Measurements from ENCODE around the gene SCUBE1.

The SCUBE1 gene

DNA sequence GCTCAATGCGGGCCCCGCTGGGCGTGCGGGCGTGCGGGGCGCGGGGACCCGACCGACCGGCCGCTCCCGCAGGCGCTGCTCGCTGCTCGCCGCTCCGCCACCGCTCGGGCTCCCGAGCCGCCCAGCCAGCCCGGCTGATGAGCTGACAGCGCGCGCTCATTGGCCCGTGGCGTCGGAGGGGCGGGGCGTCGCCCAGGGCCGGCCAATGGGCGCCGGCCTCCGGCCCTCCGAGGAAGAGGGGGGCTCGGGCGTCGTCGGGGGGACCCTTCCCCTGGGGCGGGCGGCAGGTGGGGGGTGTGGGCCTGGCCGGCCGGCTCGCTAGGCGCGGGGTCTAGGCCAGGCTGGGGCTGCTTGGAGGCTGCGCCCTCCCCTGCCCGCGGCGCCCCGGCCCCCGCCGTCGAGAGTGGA lies at the start of gene SCUBE1:
TSS of gene SCUBE1 (minus strand) at position 111 of the 408 bp plus-strand sequence. CDS start 111 bp downstream, outside the sequence.
- TF ChIP-seq ZBTB7A (IDR thresholded peaks at IDR 0.05; ENCODE audit: low read depth) (0 out of 2 replicates have a peak, but pooled peaks have one; percentile 40), YY1 (IDR thresholded peaks at IDR 0.05; ENCODE audit: low read depth) (no peak)

DNA sequence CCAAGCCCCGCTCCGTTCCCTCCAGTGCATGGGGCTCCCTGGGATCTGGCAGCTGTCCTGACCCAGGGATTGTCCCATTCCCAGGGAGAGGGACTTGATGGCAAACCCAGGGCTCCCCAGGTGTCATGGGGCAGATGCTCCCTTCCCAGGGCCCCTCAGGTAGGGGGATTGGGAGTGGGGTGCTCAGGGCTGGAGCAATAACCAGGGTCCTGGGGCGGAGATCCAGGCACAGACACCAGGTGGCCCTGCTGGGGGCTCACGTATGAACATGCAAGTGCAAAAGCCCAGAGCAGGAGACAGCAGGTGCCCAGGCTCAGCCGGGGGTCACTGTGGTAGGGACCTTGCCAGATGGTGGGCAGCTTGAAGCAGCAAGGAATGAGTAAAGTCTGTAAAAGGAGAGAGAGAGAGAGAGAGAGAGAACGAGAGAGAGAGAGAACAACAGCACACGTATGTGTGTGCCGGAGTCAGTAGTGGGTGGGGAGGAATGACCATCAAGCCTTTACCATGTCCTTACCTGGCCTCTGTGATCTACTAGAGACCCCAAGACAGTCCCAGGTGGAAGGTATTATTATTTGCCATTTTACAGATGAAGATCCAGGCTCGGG lies 49.3 kb upstream of the SCUBE1 start:
- no peak for TF ChIP-seq ZBTB7A (IDR thresholded peaks at IDR 0.05; ENCODE audit: low read depth)
- TF ChIP-seq NFIC (IDR thresholded peaks at IDR 0.05), result no peak
- TF ChIP-seq YY1 (IDR thresholded peaks at IDR 0.05; ENCODE audit: low read depth), result no peak
- TF ChIP-seq, protein P1, sequence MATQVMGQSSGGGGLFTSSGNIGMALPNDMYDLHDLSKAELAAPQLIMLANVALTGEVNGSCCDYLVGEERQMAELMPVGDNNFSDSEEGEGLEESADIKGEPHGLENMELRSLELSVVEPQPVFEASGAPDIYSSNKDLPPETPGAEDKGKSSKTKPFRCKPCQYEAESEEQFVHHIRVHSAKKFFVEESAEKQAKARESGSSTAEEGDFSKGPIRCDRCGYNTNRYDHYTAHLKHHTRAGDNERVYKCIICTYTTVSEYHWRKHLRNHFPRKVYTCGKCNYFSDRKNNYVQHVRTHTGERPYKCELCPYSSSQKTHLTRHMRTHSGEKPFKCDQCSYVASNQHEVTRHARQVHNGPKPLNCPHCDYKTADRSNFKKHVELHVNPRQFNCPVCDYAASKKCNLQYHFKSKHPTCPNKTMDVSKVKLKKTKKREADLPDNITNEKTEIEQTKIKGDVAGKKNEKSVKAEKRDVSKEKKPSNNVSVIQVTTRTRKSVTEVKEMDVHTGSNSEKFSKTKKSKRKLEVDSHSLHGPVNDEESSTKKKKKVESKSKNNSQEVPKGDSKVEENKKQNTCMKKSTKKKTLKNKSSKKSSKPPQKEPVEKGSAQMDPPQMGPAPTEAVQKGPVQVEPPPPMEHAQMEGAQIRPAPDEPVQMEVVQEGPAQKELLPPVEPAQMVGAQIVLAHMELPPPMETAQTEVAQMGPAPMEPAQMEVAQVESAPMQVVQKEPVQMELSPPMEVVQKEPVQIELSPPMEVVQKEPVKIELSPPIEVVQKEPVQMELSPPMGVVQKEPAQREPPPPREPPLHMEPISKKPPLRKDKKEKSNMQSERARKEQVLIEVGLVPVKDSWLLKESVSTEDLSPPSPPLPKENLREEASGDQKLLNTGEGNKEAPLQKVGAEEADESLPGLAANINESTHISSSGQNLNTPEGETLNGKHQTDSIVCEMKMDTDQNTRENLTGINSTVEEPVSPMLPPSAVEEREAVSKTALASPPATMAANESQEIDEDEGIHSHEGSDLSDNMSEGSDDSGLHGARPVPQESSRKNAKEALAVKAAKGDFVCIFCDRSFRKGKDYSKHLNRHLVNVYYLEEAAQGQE (IDR thresholded peaks at IDR 0.05; ENCODE audit: low read depth), result no peak
- no peak for TF ChIP-seq EP300 (IDR thresholded peaks at IDR 0.05; ENCODE audit: borderline replicate concordance)

DNA sequence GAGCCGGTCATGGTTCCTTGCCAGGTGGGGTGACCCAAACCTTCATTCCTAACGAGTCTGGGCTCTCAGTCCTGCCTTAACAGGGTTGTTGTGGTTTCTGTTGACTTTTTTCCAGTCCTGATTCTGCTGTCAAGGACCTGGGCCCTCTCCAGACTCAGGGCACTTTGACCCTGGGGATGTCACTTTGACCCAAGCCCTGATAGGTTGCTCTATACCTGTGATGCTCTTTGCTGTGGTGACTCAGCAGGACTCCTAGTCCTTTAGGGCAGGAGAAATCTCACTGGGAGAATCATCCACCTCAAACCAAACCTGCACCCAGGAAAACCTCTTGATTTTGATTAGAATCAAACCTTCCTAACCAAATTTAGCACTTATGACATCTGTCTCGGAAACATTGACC lies 48.1 kb upstream of the SCUBE1 start:
- TF ChIP-seq, protein P2, sequence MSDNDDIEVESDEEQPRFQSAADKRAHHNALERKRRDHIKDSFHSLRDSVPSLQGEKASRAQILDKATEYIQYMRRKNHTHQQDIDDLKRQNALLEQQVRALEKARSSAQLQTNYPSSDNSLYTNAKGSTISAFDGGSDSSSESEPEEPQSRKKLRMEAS (IDR thresholded peaks at IDR 0.05), result no peak
- TF ChIP-seq FOXM1 (IDR thresholded peaks at IDR 0.05; ENCODE audit: borderline replicate concordance, low read depth), result no peak
- no peak for TF ChIP-seq NFIC (IDR thresholded peaks at IDR 0.05)
- TF ChIP-seq TAF1 (IDR thresholded peaks at IDR 0.05; ENCODE audit: low read depth), result no peak
- no peak for TF ChIP-seq EGR1 (IDR thresholded peaks at IDR 0.05)
- TF ChIP-seq EP300 (IDR thresholded peaks at IDR 0.05; ENCODE audit: borderline replicate concordance), result no peak
- TF ChIP-seq, protein P1 (IDR thresholded peaks at IDR 0.05; ENCODE audit: low read depth), result no peak
- no peak for TF ChIP-seq ZBTB7A (IDR thresholded peaks at IDR 0.05; ENCODE audit: low read depth)
- TF ChIP-seq YY1 (IDR thresholded peaks at IDR 0.05; ENCODE audit: low read depth), result no peak
- TF ChIP-seq TCF12 (IDR thresholded peaks at IDR 0.05; ENCODE audit: low read depth), result no peak
- TF ChIP-seq RAD21 (IDR thresholded peaks at IDR 0.05; ENCODE audit: low read depth), result no peak
- no peak for TF ChIP-seq CREB1 (IDR thresholded peaks at IDR 0.05; ENCODE audit: low read depth)
- TF ChIP-seq, protein P3, sequence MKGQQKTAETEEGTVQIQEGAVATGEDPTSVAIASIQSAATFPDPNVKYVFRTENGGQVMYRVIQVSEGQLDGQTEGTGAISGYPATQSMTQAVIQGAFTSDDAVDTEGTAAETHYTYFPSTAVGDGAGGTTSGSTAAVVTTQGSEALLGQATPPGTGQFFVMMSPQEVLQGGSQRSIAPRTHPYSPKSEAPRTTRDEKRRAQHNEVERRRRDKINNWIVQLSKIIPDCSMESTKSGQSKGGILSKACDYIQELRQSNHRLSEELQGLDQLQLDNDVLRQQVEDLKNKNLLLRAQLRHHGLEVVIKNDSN (IDR thresholded peaks at IDR 0.05), result no peak
- no peak for TF ChIP-seq CEBPB (IDR thresholded peaks at IDR 0.05)
- TF ChIP-seq TEAD4 (IDR thresholded peaks at IDR 0.05), result no peak

DNA sequence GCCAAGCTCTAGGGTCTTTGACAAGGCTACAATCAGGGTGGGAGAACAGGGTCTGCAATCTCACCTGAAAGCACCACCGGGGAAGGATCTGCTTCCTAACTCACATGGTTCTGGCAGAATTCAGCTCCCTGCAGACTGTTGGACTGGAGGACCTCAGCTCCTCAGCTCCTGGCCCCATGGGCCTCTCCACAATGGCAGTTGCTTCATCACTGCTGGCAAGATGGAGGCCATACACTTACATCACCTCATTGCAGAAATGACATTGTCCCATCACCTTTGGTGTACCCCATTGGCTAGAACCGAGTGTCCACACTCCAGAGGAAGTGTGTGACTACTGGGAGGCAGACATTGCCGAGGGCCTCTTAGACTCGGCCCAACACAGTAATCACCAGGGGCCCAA lies 47.7 kb upstream of the SCUBE1 start:
- no peak for TF ChIP-seq EGR1 (IDR thresholded peaks at IDR 0.05)
- no peak for TF ChIP-seq RAD21 (IDR thresholded peaks at IDR 0.05; ENCODE audit: low read depth)
- TF ChIP-seq NFIC (IDR thresholded peaks at IDR 0.05), result no peak
- TF ChIP-seq, protein P1 (IDR thresholded peaks at IDR 0.05; ENCODE audit: low read depth), result no peak
- TF ChIP-seq, protein P2 (IDR thresholded peaks at IDR 0.05), result no peak
- no peak for TF ChIP-seq FOXM1 (IDR thresholded peaks at IDR 0.05; ENCODE audit: borderline replicate concordance, low read depth)
- no peak for TF ChIP-seq TCF12 (IDR thresholded peaks at IDR 0.05; ENCODE audit: low read depth)
- TF ChIP-seq ZBTB7A (IDR thresholded peaks at IDR 0.05; ENCODE audit: low read depth), result no peak
- no peak for TF ChIP-seq EP300 (IDR thresholded peaks at IDR 0.05; ENCODE audit: borderline replicate concordance)

DNA sequence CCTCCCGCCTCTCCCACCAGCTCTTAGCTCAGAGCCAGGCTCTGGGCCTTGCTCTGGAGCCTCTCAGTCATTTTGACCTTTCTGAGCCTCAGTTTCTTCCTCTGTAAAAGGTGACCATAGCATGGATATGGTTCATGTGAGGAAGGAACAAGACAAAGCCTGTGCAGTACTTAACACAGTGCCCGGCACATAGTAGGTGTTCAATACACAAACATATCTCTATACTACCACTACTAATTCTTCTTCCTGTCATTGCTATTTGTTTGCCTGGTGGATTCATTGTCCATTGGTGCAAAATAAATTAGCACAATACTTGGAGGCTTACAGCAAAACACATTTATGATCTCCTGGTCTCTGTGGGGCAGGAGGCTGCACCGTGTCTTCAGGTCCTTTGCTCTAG lies 47.0 kb upstream of the SCUBE1 start:
- TF ChIP-seq RAD21 (IDR thresholded peaks at IDR 0.05; ENCODE audit: low read depth) (no peak), CREB1 (IDR thresholded peaks at IDR 0.05; ENCODE audit: low read depth) (no peak), TEAD4 (IDR thresholded peaks at IDR 0.05) (no peak), EGR1 (IDR thresholded peaks at IDR 0.05) (no peak), TCF12 (IDR thresholded peaks at IDR 0.05; ENCODE audit: low read depth) (no peak), TAF1 (IDR thresholded peaks at IDR 0.05; ENCODE audit: low read depth) (no peak), CEBPB (IDR thresholded peaks at IDR 0.05) (no peak), FOXM1 (IDR thresholded peaks at IDR 0.05; ENCODE audit: borderline replicate concordance, low read depth) (no peak), ZBTB7A (IDR thresholded peaks at IDR 0.05; ENCODE audit: low read depth) (no peak), NFIC (IDR thresholded peaks at IDR 0.05) (no peak), EP300 (IDR thresholded peaks at IDR 0.05; ENCODE audit: borderline replicate concordance) (no peak)
- TF ChIP-seq, protein P2 (IDR thresholded peaks at IDR 0.05), result no peak
- TF ChIP-seq, protein P3 (IDR thresholded peaks at IDR 0.05), result no peak
